HepG2 (cell line): ENCODE data around the gene C16orf90. TPM values are rescaled to one million over a fixed set of nuclear protein-coding genes. Genes with fewer than 3 reads are reported as not detected.

Source experiments
- CSRNP2 ChIP-seq: sonication (generic); formaldehyde crosslinking; conservative IDR thresholded peaks from 2 replicates; pipeline ENCODE4 v1.8.0; 2022; ENCODE audit warnings: low read depth, missing genetic modification reagents
- EED ChIP-seq: sonication (generic); formaldehyde crosslinking; IDR thresholded peaks from 2 replicates; pipeline ENCODE4 v1.5.0; 2020; ENCODE audit warnings: mild to moderate bottlenecking, missing genetic modification reagents
- HNF1B ChIP-seq: sonication (generic); formaldehyde crosslinking; IDR thresholded peaks from 2 replicates; pipeline ENCODE4 v1.5.1; 2020; ENCODE audit warnings: mild to moderate bottlenecking, moderate library complexity, missing genetic modification reagents
- MEF2D ChIP-seq: sonication (generic); formaldehyde crosslinking; IDR thresholded peaks from 2 replicates; pipeline ENCODE4 v1.5.1; 2020; ENCODE audit warnings: mild to moderate bottlenecking, missing genetic modification reagents
- MIER2 ChIP-seq: IDR thresholded peaks from 2 replicates; pipeline ENCODE4 v1.6.1; 2016; ENCODE audit warnings: missing biosample characterization, missing genetic modification reagents
- PATZ1 ChIP-seq: sonication (generic); formaldehyde crosslinking; IDR thresholded peaks from 2 replicates; pipeline ENCODE4 v1.4.0; 2020; ENCODE audit warnings: missing genetic modification reagents
- PPARG ChIP-seq: conservative IDR thresholded peaks from 2 replicates; pipeline ENCODE4 v1.6.1; 2016; ENCODE audit warnings: missing biosample characterization, missing genetic modification reagents
- PRDM4 ChIP-seq: sonication (generic); formaldehyde crosslinking; IDR thresholded peaks from 2 replicates; pipeline ENCODE4 v1.9.0; 2021; ENCODE audit warnings: missing genetic modification reagents, borderline replicate concordance
- TFDP1 ChIP-seq: IDR thresholded peaks from 2 replicates; pipeline ENCODE4 v1.6.1; 2016; ENCODE audit warnings: missing compliant biosample characterization, missing genetic modification reagents, borderline replicate concordance
- ZBTB46 ChIP-seq: sonication (generic); formaldehyde crosslinking; IDR thresholded peaks from 2 replicates; pipeline ENCODE4 v1.4.0; 2020; ENCODE audit warnings: mild to moderate bottlenecking, missing genetic modification reagents, borderline replicate concordance
- ZNF18 ChIP-seq: sonication (generic); formaldehyde crosslinking; IDR thresholded peaks from 2 replicates; pipeline ENCODE4 v1.8.0; 2022; ENCODE audit warnings: mild to moderate bottlenecking, missing genetic modification reagents; ENCODE audit not compliant: insufficient replicate concordance
- ZNF180 ChIP-seq: sonication (generic); formaldehyde crosslinking; IDR thresholded peaks from 2 replicates; pipeline ENCODE4 v1.4.0; 2020; ENCODE audit warnings: low read depth, missing genetic modification reagents, borderline replicate concordance
- ZNF30 ChIP-seq: sonication (generic); formaldehyde crosslinking; IDR thresholded peaks from 2 replicates; pipeline ENCODE4 v1.5.0; 2020; ENCODE audit warnings: mild to moderate bottlenecking, missing genetic modification reagents
- polyA plus RNA-seq, 8 experiments: library from polyadenylated mRNA; depleted of rRNA in 3 of 8; stranded (reverse) in 7 of 8; unstranded in 1 of 8; fragments of >200 nt; fragmentation: Illumina TruSeq in 4 of 8; extraction: Trizol in 4 of 8; gene quantifications; 2 replicates each; pipeline versions ENCODE4 v1.2.1 to v1.2.3, GENCODE V29; 2011 to 2016; ENCODE audit warnings: low read depth in 4 of 8, missing spikeins in 1 of 8, mixed read lengths in 1 of 8; ENCODE audit not compliant: insufficient read depth in 1 of 8
- total RNA-seq, 5 experiments: library from RNA; depleted of rRNA; stranded (reverse); fragments of >200 nt; fragmentation: Illumina TruSeq; extraction: Trizol; gene quantifications; 2 replicates each; pipeline ENCODE4 v1.2.3, GENCODE V29; 2016; ENCODE audit warnings: low read depth in 1 of 5

The C16orf90 gene
- total and polyA plus RNA-seq, 2 of the 13 experiments (the other 11 are each of a cell fraction or from before 2014, with no cell fraction given), result not detected

GRCh38 chr16:3457434-3458252 lies 37.6 kb downstream of the C16orf90 start (continued):
- TF ChIP-seq CSRNP2 (no peak), PPARG (CRISPR knock-in tag) (0 out of 2 replicates have a peak, but pooled peaks have one; percentile 51), EED (no peak), PATZ1 (CRISPR knock-in tag) (peak; percentile 96), HNF1B (peak; percentile 90), ZNF18 (CRISPR knock-in tag) (no peak), ZNF180 (CRISPR knock-in tag) (0 out of 2 replicates have a peak, but pooled peaks have one; percentile 53), ZNF30 (CRISPR knock-in tag) (0 out of 2 replicates have a peak, but pooled peaks have one; percentile 41), PRDM4 (CRISPR knock-in tag) (no peak), MEF2D (CRISPR knock-in tag) (peak; percentile 64), TFDP1 (CRISPR knock-in tag) (peak; percentile 67; the same call in 1 of the 2 replicates), ZBTB46 (CRISPR knock-in tag) (no peak), MIER2 (CRISPR knock-in tag) (no peak)
